AG20443 (cell line): ENCODE results near the gene AGAP1.

Experiments
- DNase-seq: peaks from one replicate; pipeline ENCODE4 v3.0.0; 2012; ENCODE audit warnings: low spot score, mixed read lengths

The AGAP1 gene

GRCh38 chr2:235508371-235509160 lies 14.7 kb downstream of the AGAP1 start:
- DNase-seq, result no peak

DNA sequence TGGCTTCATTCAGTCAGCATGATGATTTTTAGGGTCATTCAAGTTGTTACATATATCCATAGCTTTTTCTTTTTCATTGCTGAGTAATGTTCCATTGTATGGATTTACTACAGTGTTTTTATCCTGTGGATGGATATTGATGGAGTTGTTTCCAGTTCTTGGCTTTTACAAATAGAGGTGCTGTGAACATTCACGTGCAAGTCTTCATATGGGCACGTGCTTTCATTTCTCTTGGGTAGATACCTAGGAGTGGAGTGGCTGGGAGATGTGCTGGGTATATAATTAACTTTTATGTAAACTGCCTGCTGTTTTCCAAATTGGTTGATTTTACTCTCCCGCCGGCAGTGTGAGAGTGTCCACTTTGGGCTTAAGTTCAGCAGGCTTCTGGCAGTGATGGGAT lies 16.5 kb downstream of the AGAP1 start:
- DNase-seq, result no peak

- peak; percentile 93 for DNase-seq
These were observed 17.4 kb downstream of the AGAP1 start for GRCh38 chr2:235511187-235511661.

- DNase-seq, result no peak
These were observed 18.2 kb downstream of the AGAP1 start for GRCh38 chr2:235511751-235512698.

DNA sequence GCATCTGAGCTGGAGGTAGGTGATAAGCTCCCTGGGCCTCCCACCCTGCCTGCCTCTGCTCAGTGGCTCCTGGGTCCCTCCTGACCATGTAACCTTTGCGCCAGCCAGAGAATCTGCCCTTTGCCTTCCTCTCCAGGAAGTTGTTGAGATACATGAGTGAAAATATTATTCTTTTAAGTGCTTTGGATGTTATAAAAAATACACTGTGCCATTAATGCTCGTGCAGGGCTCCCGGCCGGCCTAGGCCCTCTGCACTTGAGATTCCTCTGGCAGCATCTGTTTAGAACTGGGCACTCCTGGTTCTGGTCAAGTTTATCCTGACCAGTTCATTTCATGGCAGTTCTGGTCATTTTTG lies 18.8 kb downstream of the AGAP1 start:
- DNase-seq, result no peak

- no peak for DNase-seq
These were observed 20.3 kb downstream of the AGAP1 start for GRCh38 chr2:235513984-235514626.

DNA sequence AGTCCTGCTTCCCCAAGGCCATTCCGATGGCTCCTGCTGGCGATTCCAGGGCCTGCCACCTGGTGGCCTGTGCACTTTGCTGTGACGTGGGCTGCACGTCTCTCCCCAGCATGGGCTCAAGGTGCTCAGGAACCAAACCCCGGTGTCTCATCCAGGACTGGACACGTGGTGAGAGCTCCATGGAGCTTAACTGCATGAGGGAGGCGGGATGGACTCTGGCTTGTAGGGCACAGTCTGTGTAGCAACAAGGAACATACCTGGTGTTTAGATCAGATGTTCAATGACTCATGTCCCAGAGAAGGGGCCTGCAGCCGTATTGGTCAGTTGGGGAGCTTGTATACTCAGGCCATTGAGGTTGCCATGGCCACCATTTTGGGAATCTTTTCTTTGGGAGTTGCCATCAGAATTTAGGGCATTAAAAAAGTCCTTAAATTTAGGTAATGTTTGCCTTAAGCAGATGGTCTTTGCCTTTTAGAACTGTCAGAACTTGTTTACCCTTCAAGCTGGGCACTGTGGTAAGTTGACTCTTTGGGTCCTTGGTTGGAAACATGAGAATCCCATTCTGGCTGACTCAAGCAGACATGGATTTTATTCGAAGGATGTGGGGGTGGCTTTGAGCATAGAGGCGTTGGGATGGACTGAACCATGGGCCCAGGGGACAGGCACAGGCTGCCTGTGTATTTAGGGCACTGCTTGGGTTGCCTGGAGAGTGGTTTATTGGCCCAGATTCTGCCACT lies 21.0 kb downstream of the AGAP1 start:
- DNase-seq, result no peak

GRCh38 chr2:235515364-235515742 lies 21.5 kb downstream of the AGAP1 start:
- no peak for DNase-seq

- DNase-seq, result no peak
These were observed 22.0 kb downstream of the AGAP1 start for GRCh38 chr2:235515821-235516220.

DNA sequence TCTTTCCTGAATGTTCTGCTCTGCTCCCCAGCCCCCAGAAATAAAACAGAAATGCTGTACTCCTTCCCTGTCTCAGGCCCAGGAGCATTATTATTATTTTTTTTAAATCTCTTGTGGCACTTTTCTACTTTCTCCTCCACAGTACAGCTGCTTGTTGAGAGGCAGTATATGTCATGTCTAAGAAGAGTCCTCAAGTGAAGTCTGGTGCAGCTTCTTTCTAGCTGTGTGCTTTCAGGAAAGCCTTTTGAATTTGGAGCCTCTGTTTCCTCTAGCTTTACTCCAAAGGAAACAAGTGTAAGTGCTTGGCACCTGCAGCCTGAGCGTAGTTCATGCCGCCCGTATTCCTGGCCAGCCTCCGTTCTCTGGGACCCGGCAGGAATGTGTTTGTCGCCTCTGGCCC lies 22.4 kb downstream of the AGAP1 start:
- DNase-seq, result no peak

GRCh38 chr2:235518322-235519090 lies 24.7 kb downstream of the AGAP1 start:
- peak; percentile 32 for DNase-seq

GRCh38 chr2:235520787-235521186 lies 26.9 kb downstream of the AGAP1 start:
- DNase-seq, result no peak

- DNase-seq, result no peak
These were observed 28.0 kb downstream of the AGAP1 start for GRCh38 chr2:235521844-235522243.

GRCh38 chr2:235523021-235523420 lies 29.2 kb downstream of the AGAP1 start:
- DNase-seq, result no peak

DNA sequence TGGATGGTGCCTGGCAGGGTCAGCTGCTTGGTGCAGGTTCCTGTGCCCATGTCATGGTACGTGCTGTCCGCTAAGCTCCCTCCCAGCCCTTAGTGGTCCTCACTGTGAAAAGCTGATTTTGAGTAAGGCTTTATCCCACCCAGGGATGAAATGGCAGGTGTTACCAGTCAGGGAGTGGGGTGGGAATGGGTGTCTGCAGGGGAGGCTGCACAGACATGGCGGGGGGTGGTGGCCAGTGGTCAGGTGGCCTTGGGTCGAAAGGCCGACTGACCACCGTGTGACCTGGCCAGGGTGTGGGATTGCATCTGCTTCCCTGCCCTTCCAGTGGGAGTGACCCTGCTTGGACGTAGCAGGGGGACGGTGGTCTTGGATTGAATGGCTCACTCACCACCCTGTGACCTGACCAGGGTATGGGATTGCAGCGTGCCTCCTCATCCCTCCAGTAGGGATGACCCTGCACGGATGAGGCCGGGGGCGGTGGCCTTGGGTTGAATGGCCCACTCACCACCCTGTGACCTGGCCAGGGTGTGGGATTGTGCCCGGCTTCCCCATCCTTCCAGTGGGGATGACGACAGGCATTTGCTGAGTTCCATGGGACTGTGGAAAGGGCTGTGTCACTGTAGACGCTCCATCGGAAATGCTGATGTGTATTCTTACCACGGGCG lies 29.8 kb downstream of the AGAP1 start:
- DNase-seq, result no peak

- no peak for DNase-seq
These were observed 32.3 kb downstream of the AGAP1 start for GRCh38 chr2:235526166-235526565.

- DNase-seq, result no peak
These were observed 34.1 kb downstream of the AGAP1 start for GRCh38 chr2:235527806-235528469.

DNA sequence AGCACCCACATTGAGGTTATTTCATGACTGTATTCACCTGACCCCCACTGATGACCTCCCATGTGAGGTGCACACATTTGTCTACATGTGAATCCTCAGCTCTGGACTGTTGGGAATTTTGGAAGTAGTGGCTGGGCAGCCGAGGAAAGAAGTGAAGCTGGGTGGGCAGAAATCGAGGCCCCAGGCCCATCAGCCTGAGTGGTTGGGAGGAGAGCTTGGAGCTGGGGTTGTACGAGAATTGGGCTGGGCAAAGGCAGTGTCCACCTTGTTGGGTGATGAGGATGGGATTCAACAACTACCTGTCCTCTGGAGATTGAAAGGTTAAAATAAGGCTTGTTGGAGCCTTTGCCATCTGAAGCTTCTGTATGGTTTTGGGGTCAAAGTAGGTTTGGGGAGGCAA lies 35.8 kb downstream of the AGAP1 start:
- no peak for DNase-seq

DNA sequence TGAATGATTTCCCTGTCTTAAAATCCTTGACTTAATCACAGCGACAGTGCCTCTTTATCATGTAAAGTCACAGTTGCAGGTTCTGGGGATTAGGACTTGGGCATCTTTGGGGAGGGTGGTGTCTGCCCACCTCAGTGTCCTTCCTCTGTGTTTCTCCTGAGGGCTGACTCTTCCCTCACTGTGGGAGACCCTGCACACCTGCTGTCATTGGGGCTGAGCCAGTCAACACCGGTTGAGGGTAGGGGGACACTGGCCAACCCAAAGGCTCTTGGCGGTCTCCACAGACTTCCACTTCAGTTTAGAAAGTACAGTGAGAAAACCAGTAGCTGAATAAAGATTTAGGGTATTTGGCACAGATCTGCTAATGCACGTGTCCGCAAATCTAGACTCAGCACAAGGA lies 36.9 kb downstream of the AGAP1 start:
- no peak for DNase-seq

DNA sequence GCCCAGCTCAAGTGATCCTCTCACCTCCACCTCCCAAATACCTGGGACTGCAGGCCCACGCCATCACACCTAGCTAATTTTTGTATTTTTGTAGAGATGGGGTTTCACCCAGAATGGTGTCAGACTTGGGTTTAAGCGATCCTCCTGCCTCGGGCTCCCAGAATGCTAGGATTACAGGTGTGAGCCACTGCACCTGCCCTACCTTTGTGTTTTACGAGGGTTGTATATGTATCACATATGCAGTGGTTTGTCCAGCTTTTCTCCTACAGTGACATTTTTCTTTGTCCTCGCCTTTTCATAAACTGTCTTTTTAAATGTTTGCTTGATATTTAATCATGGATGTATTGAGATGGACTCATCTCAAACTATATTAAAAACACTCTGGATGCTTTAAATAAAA lies 38.5 kb downstream of the AGAP1 start:
- no peak for DNase-seq
